Activated naive CD8-positive, alpha-beta T cell treated with anti-CD3 and anti-CD28 coated beads for 36 hours (primary cell): ENCODE data around the gene PDP2. TPM values are rescaled to one million over a fixed set of nuclear protein-coding genes. Genes with fewer than 3 reads are reported as not detected.
"Not testable (repeated sequence)": the region's sequence is repeated elsewhere in the genome, so short reads cannot be mapped to it uniquely, and the experiment has no call there.

Experiments used
- DNase-seq: peaks from one replicate; pipeline ENCODE4 v3.0.0; 2021
- H3K27ac Mint-ChIP-seq: one replicate; pipeline ENCODE4 v1.8.0; 2022; ENCODE audit warnings: mild to moderate bottlenecking, moderate library complexity, mixed read lengths
- H3K27me3 Mint-ChIP-seq: one replicate; pipeline ENCODE4 v1.8.0; 2022; ENCODE audit warnings: mild to moderate bottlenecking, mixed read lengths
- H3K36me3 Mint-ChIP-seq: one replicate; pipeline ENCODE4 v1.8.0; 2021; ENCODE audit warnings: mild to moderate bottlenecking, mixed read lengths
- H3K4me1 Mint-ChIP-seq: one replicate; pipeline ENCODE4 v1.8.0; 2021; ENCODE audit warnings: mixed read lengths
- H3K4me3 Mint-ChIP-seq: one replicate; pipeline ENCODE4 v1.8.0; 2022; ENCODE audit warnings: mild to moderate bottlenecking, moderate library complexity, mixed read lengths
- H3K9me3 Mint-ChIP-seq: one replicate; pipeline ENCODE4 v1.8.0; 2022; ENCODE audit warnings: mixed read lengths
- total RNA-seq, 2 experiments: library from RNA; stranded (reverse); gene quantifications; one replicate each; pipeline ENCODE4 v1.2.3, GENCODE V29; 2021

The PDP2 gene
- total RNA-seq, 2 experiments from 2014 or later: 25.5 to 25.9 TPM

DNA sequence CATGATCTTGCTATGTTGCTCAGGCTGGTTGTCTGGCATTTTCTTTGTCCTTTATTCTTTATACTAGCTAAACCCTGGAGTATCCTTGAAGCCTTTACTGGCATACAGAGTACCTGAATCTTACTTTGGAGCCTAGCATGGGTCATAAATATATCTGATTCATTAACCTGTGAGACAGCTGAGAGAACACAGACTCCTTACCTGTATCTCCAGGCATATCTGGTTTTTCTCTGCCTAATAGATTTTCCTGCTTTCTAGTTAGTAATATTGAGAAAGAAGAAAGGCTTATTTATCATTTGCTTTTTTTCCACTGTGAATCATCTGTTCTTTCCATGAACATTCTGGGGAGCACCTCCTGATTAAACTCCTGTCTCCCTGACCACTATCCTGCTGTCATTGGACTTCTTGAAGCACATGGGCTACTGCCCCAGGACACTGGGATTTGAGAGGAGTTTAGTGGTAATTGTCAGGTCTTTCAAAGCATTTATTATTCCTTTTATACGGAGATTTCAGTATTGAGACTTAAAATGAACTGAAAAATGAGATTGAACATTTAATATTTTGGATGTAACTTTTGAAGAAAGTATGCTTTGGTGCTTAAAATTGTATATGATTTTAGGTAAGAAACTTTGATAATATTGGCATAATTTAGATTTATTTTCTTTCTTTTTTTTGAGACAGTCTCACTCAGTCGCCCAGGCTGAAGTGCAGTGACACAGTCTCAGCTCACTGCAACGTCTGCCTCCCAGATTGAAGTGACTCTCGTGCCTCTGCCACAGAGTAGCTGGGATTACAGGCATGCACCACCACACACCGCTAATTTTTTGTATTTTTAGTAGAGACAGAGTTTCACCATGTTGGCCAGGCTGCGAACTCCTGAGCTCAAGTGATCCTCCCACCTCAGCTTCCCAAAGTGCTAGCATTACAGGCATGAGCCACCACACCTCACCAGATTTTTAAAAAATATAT lies 8.6 kb downstream of the PDP2 start:
- H3K9me3 Mint-ChIP-seq: no peaks in the 10 kb centered on the region
- no peak overlapping the region for H3K4me3 Mint-ChIP-seq
- peaks cover 22% of the 10 kb centered on the region for H3K4me1 Mint-ChIP-seq
- peaks cover 17% of the 10 kb centered on the region for H3K36me3 Mint-ChIP-seq
- H3K27ac Mint-ChIP-seq: no peak overlapping the region
- no peak for DNase-seq
- H3K27me3 Mint-ChIP-seq: no peaks in the 10 kb centered on the region

- Mint-ChIP-seq H3K9me3 (no peaks in the 10 kb centered on the region), H3K27me3 (no peaks in the 10 kb centered on the region), H3K4me3 (no peak overlapping the region), H3K27ac (no peak overlapping the region), H3K4me1 (peaks cover 20% of the 10 kb centered on the region), H3K36me3 (peaks cover 11% of the 10 kb centered on the region)
- no peak for DNase-seq
These were observed 9.3 kb downstream of the PDP2 start for GRCh38 chr16:66889622-66890021.

DNA sequence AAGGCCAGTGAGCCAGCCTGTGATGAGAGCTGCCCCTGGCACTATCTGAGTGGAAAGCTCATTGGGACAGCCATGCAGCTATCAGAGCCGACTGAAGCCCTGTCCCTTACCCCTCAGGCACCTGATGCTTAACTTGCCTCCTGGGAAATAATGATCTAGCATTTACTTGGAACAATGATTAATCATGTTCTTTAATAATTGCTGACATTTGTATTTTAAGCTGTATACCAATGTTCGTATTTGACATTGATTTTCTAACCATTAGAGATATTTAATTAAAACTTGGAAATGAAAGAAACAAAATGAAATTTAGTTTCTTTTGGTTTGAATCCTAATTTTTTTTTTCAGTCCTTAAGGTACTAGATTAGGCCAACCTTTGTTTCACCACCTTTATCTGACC lies 10.5 kb downstream of the PDP2 start:
- no peaks in the 10 kb centered on the region for H3K9me3 Mint-ChIP-seq
- no peak for DNase-seq
- H3K4me1 Mint-ChIP-seq: peaks cover 18% of the 10 kb centered on the region
- peaks cover 7% of the 10 kb centered on the region for H3K36me3 Mint-ChIP-seq
- no peaks in the 10 kb centered on the region for H3K27me3 Mint-ChIP-seq
- no peak overlapping the region for H3K4me3 Mint-ChIP-seq
- H3K27ac Mint-ChIP-seq: peak overlapping the region; percentile 2

GRCh38 chr16:66891360-66891759 lies 11.0 kb downstream of the PDP2 start:
- Mint-ChIP-seq H3K36me3 (peaks cover 7% of the 10 kb centered on the region), H3K4me3 (no peak overlapping the region), H3K27ac (no peak overlapping the region), H3K9me3 (no peaks in the 10 kb centered on the region), H3K27me3 (no peaks in the 10 kb centered on the region), H3K4me1 (peaks cover 18% of the 10 kb centered on the region)
- DNase-seq: no peak

GRCh38 chr16:66891797-66892196 lies 11.5 kb downstream of the PDP2 start:
- Mint-ChIP-seq H3K4me3 (no peak overlapping the region), H3K27ac (no peak overlapping the region), H3K4me1 (peaks cover 18% of the 10 kb centered on the region), H3K36me3 (peaks cover 5% of the 10 kb centered on the region), H3K27me3 (no peaks in the 10 kb centered on the region), H3K9me3 (no peaks in the 10 kb centered on the region)
- no peak for DNase-seq

DNA sequence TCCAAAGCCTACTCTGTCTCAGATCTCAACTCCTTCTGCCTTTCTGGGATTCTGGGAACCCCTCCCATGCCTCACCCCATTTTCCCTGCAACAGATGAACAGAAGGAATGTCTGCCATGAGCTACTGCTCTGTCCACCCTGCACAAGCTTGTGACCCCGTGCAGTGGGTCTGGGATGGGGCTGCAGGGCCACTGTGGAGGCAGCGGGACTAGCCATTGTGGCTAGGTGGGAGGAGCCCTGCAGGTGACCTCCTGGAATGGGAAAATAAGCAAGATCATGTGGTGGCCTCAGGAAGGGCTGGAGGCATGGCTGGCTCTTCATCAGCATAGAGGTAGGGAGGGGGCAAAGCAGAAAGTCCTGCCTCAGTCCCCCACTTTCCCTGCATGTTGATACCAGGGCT lies 13.7 kb downstream of the PDP2 start:
- H3K36me3 Mint-ChIP-seq: no peaks in the 10 kb centered on the region
- H3K4me1 Mint-ChIP-seq: peaks cover 10% of the 10 kb centered on the region
- no peak overlapping the region for H3K4me3 Mint-ChIP-seq
- H3K9me3 Mint-ChIP-seq: no peaks in the 10 kb centered on the region
- no peak overlapping the region for H3K27ac Mint-ChIP-seq
- no peaks in the 10 kb centered on the region for H3K27me3 Mint-ChIP-seq
- DNase-seq: no peak

DNA sequence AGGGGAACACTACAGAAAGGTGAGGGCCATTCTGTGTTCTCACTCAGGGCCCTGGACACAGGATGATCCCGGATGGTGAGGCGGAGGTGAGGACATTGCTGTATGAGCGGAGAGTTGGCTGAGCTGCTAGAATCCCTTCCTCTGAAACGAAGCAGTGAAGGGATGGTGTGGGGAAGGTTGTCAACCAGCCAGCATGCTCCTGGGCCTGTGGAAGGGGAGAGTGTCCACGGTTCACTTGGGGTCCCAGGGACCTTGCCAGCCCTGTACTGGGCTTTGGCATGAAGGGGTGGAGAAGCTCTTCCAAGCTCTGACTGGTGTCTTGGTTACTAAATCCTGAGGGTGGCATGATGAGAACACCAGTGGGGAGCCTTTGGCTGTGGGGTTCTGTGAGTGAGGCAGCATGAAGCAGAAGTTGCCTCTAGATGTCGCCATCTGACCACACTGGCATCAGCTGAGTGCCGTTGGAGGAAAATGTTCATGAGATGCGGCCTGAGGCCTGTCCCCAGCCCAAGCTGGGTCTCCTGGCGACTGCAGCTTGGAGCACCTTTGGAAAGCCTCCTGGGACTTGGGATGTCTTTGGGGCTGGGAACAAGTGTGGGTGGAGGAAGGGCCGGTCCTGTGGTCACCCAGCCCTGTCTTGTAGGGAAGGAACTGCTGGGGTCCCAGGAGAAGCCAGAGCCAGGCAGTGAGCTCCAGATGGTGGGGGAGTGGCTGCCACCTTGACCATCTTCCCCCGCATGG lies 14.8 kb downstream of the PDP2 start:
- Mint-ChIP-seq H3K27ac (no peak overlapping the region), H3K27me3 (no peaks in the 10 kb centered on the region), H3K4me3 (no peak overlapping the region), H3K36me3 (no peaks in the 10 kb centered on the region), H3K9me3 (no peaks in the 10 kb centered on the region), H3K4me1 (peaks cover 10% of the 10 kb centered on the region)
- DNase-seq: peak; percentile 46

DNA sequence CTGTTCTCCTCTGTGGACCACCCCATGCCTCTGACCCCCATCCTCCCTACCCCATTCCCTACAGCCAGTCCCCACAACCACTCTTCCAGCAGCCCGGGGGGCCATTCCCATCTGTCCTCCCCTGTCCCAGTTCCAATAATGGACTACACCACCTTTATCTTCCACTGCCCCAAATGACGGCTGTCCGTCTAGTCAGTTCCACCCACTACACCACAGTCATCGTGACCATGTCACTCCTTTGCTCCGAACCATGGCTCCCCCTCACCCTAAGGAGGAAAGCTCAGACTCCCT lies 15.3 kb downstream of the PDP2 start:
- H3K27me3 Mint-ChIP-seq: no peaks in the 10 kb centered on the region
- H3K9me3 Mint-ChIP-seq: no peaks in the 10 kb centered on the region
- H3K4me1 Mint-ChIP-seq: peaks cover 10% of the 10 kb centered on the region
- H3K4me3 Mint-ChIP-seq: no peak overlapping the region
- H3K27ac Mint-ChIP-seq: no peak overlapping the region
- no peak for DNase-seq
- H3K36me3 Mint-ChIP-seq: no peaks in the 10 kb centered on the region

GRCh38 chr16:66895999-66896398 lies 15.7 kb downstream of the PDP2 start:
- DNase-seq: no peak
- no peaks in the 10 kb centered on the region for H3K27me3 Mint-ChIP-seq
- H3K9me3 Mint-ChIP-seq: no peaks in the 10 kb centered on the region
- no peaks in the 10 kb centered on the region for H3K36me3 Mint-ChIP-seq
- no peak overlapping the region for H3K4me3 Mint-ChIP-seq
- no peak overlapping the region for H3K27ac Mint-ChIP-seq
- H3K4me1 Mint-ChIP-seq: peaks cover 10% of the 10 kb centered on the region

DNA sequence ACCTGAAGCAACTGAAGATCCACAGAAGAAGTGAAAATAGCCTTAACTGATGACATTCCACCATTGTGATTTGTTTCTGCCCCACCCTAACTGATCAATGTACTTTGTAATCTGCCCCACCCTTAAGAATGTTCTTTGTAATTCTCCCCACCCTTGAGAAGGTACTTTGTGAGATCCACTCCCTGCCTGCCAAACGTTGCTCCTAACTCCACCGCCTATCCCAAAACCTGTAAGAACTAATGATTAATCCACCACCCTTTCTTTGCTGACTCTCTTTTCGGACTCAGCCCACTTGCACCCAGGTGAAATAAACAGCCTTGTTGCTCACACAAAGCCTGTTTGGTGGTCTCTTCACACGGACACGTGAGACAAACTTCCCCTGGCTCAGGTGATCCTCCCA lies 16.4 kb downstream of the PDP2 start:
- not testable (repeated sequence) for H3K27me3 Mint-ChIP-seq, H3K4me3 Mint-ChIP-seq, H3K27ac Mint-ChIP-seq, DNase-seq, H3K36me3 Mint-ChIP-seq, H3K9me3 Mint-ChIP-seq, H3K4me1 Mint-ChIP-seq

GRCh38 chr16:66898207-66898606 lies 17.9 kb downstream of the PDP2 start:
- no peak overlapping the region for H3K27ac Mint-ChIP-seq
- DNase-seq: no peak
- no peaks in the 10 kb centered on the region for H3K9me3 Mint-ChIP-seq
- no peak overlapping the region for H3K4me3 Mint-ChIP-seq
- no peaks in the 10 kb centered on the region for H3K36me3 Mint-ChIP-seq
- peaks cover under 1% of the 10 kb centered on the region for H3K4me1 Mint-ChIP-seq
- H3K27me3 Mint-ChIP-seq: no peaks in the 10 kb centered on the region

GRCh38 chr16:66898933-66899309 lies 18.6 kb downstream of the PDP2 start:
- H3K27ac Mint-ChIP-seq: no peak overlapping the region

DNA sequence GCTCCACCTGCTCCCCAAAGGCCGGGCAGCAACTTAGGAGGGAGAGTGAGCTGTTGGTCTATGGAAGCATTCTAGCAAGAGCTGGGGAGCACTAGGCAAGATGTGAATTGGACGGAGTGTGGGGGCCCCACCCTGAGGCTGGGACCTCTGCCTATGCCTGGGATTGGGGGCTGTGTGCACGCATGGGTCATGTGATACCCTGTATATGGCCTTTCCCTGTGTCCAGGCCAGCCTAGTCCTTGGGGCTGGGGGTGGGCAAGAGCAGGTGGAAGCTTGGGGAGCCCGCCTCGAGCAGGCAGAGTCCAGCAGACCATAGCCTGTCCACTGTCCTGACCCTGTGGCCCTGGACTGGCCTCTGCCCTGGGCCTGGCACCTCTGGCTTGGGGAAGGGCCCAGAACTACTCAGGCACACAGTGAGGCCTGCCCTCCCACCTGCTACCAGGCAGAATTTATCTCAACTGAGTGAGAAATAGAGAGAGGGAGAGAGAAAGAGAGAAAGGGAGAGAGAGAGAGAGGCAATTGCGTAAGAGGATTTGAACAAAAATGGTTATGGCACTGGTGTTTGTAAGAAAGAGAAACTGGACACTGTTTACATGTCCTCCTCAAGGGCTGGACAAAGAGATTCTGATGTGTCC lies 19.1 kb downstream of the PDP2 start:
- Mint-ChIP-seq H3K4me3 (no peak overlapping the region), H3K27me3 (no peaks in the 10 kb centered on the region), H3K36me3 (no peaks in the 10 kb centered on the region), H3K4me1 (no peaks in the 10 kb centered on the region), H3K9me3 (no peaks in the 10 kb centered on the region), H3K27ac (no peak overlapping the region)
- DNase-seq: no peak

More at GRCh38 chr16:66898933-66899309, 18.6 kb downstream of the PDP2 start:
- no peaks in the 10 kb centered on the region for H3K4me1 Mint-ChIP-seq
- no peaks in the 10 kb centered on the region for H3K27me3 Mint-ChIP-seq
- no peaks in the 10 kb centered on the region for H3K36me3 Mint-ChIP-seq
- H3K9me3 Mint-ChIP-seq: no peaks in the 10 kb centered on the region
- no peak overlapping the region for H3K4me3 Mint-ChIP-seq
- no peak for DNase-seq

DNA sequence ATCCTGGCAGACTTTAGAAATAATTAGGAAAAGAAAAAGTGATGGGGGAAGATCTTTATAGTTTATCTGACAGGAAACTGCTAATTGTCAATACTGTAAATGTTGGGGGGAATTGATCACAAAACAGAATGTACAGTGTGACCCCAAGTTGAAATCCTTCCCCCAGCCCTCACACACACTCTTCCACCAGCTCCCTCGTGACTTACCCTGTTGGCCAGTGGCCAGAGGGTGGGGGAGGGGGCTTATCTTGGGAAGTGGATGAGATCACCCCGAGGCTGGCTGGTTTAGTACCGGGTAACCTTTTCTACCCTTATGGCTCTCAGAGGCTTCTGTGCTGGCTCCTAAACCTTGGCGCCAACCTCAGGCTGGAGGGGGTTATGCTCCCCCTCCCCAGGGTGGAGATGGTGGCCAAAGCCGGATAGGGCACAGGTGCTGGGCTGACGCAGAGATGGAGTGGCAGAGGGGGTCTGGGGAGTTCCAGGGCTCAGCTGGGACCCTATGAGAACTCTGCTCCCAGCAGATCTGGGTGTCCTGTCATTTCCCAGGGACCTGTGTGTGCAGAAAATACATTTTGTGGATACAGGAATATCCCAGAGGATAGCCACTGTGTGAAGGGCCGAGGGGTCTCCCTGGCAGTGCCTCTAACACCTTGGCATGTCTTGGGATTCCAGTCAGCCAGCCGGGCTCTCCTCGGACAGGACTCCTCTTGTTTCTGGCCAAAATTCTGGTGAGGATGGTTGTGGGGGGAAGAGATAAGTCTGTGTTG lies 19.8 kb downstream of the PDP2 start:
- H3K4me3 Mint-ChIP-seq: no peak overlapping the region
- H3K36me3 Mint-ChIP-seq: no peaks in the 10 kb centered on the region
- DNase-seq: no peak
- H3K27me3 Mint-ChIP-seq: no peaks in the 10 kb centered on the region
- H3K9me3 Mint-ChIP-seq: no peaks in the 10 kb centered on the region
- H3K4me1 Mint-ChIP-seq: no peaks in the 10 kb centered on the region
- no peak overlapping the region for H3K27ac Mint-ChIP-seq
